Esophagus muscularis mucosa (tissue), 4 donors: ENCODE data around the gene RNASEL. TPM values are rescaled to one million over a fixed set of nuclear protein-coding genes. Genes with fewer than 3 reads are reported as not detected.

Experiments used
- DNase-seq: peaks from one replicate; pipeline ENCODE4 v3.0.0-alpha.2; 2017; ENCODE audit errors: extremely low spot score
- H3K27ac ChIP-seq, 4 donors: fragments of 200-600 bp; sonication (generic); replicated peaks in 1 of 4; 1 replicate in 3 of 4; 2 replicates in 1 of 4; pipeline ENCODE4 v1.5.1; 2016 to 2019; ENCODE audit warnings: mild to moderate bottlenecking in 1 of 4
- H3K27me3 ChIP-seq, 4 donors: fragments of 200-600 bp; sonication (generic); one replicate each; pipeline versions ENCODE4 v1.5.1 to v1.6.0; 2016 to 2019
- H3K36me3 ChIP-seq, 4 donors: fragments of 200-600 bp; sonication (generic); one replicate each; pipeline ENCODE4 v1.5.1; 2016 to 2019
- H3K4me1 ChIP-seq, 4 donors: fragments of 200-600 bp; sonication (generic); one replicate each; pipeline ENCODE4 v1.5.1; 2016 to 2019
- H3K4me3 ChIP-seq, 4 donors: fragments of 200-600 bp; sonication (generic); 1 replicate in 2 of 4; 2 replicates in 2 of 4; pipeline ENCODE4 v1.5.1; 2016 to 2019; ENCODE audit warnings: mild to moderate bottlenecking in 4 of 4, moderate library complexity in 1 of 4
- H3K9me3 ChIP-seq, 4 donors: fragments of 200-600 bp; sonication (generic); 1 replicate in 3 of 4; 2 replicates in 1 of 4; pipeline ENCODE4 v1.5.1; 2016 to 2019
- CTCF ChIP-seq, 3 experiments: fragments of 200-600 bp in 2 of 3; fragments of 450-650 bp in 1 of 3; sonication (generic) in 2 of 3; IDR thresholded peaks; one replicate each; pipeline ENCODE4 v1.5.1; 2017 to 2019; ENCODE audit warnings: antibody characterized with exemption in 3 of 3, mild to moderate bottlenecking in 2 of 3, moderate library complexity in 1 of 3
- EP300 ChIP-seq: sonication (generic); formaldehyde crosslinking; IDR thresholded peaks from one replicate; pipeline ENCODE4 v1.6.1; 2017; ENCODE audit warnings: antibody characterized with exemption
- POLR2A ChIP-seq: fragments of 450-650 bp; IDR thresholded peaks from one replicate; pipeline ENCODE4 v1.6.1; 2017; ENCODE audit warnings: antibody characterized with exemption, moderate library complexity, mild to moderate bottlenecking, low read depth
- POLR2AphosphoS5 ChIP-seq, 2 donors: sonication (generic); formaldehyde crosslinking; IDR thresholded peaks; one replicate each; pipeline ENCODE4 v1.6.1; 2017; ENCODE audit warnings: antibody characterized with exemption in 2 of 2
- WGBS: methylation state at CpG from one replicate; pipeline ENCODE4 v1.1.5; 2018; 5-methylcytosine and 5-hydroxymethylcytosine counted together
- intact Hi-C: fragments of 100-400 bp; cut with DNase I; formaldehyde crosslinking; loops from one replicate; pipeline ENCODE4 v1.15.1; 2023
- total RNA-seq, 4 donors: library from RNA; depleted of rRNA; stranded (reverse); fragments of >200 nt; gene quantifications; one replicate each; pipeline versions ENCODE4 v1.1.0 to v1.2.1, GENCODE V29; 2016

The RNASEL gene
- total RNA-seq, 4 donors from 2014 or later: 6.0 to 10.8 (median 9.0) TPM

- Histone ChIP-seq H3K27me3 (no peaks in the 10 kb centered on the region), H3K27ac (no peak overlapping the region), H3K36me3 (peaks cover 32 to 75% (median 45%) of the 10 kb centered on the region in 4 donors), H3K9me3 (no peaks in the 10 kb centered on the region), H3K4me1 (peaks cover 3 to 20% (median 14%) of the 10 kb centered on the region in 4 donors), H3K4me3 (no peak overlapping the region)
- DNase-seq: peak; percentile 77
- no peak for TF ChIP-seq POLR2AphosphoS5 (IDR thresholded peaks at IDR 0.05)
- intact Hi-C loops: loop anchor here (10.0 kb wide), 1 partner anchor 126 kb away; the partner anchor contains the start of gene RGSL1
- WGBS: 94% methylated on average over 2 of the region's 2 CpGs
These were observed 8.3 kb downstream of the RNASEL start for GRCh38 chr1:182580736-182581135.

GRCh38 chr1:182575540-182576149 lies 13.4 kb downstream of the RNASEL start:
- no peaks in the 10 kb centered on the region for H3K4me1 ChIP-seq
- no peak overlapping the region for H3K4me3 ChIP-seq
- H3K27me3 ChIP-seq: no peaks in the 10 kb centered on the region
- intact Hi-C loops: no loop called here
- H3K27ac ChIP-seq: no peak overlapping the region
- 67% methylated on average over 3 of the region's 3 CpGs for WGBS
- no peaks in the 10 kb centered on the region for H3K9me3 ChIP-seq
- TF ChIP-seq POLR2A (no peak), POLR2AphosphoS5 (IDR thresholded peaks at IDR 0.05) (no peak), EP300 (no peak), CTCF (IDR thresholded peaks at IDR 0.05) (no peak)
- peak; percentile 66 for DNase-seq
- H3K36me3 ChIP-seq: peaks cover 27 to 72% (median 42%) of the 10 kb centered on the region in 4 donors

- peak; percentile 72 for DNase-seq
- Histone ChIP-seq H3K36me3 (peaks cover 13 to 57% (median 28%) of the 10 kb centered on the region in 4 donors), H3K9me3 (no peaks in the 10 kb centered on the region), H3K27me3 (no peaks in the 10 kb centered on the region), H3K27ac (no peak overlapping the region), H3K4me3 (no peak overlapping the region), H3K4me1 (no peaks in the 10 kb centered on the region)
- intact Hi-C loops: no loop called here
- no peak for TF ChIP-seq POLR2AphosphoS5 (IDR thresholded peaks at IDR 0.05)
- no peak for TF ChIP-seq EP300
- no peak for TF ChIP-seq POLR2A
- no peak for TF ChIP-seq CTCF (IDR thresholded peaks at IDR 0.05)
- WGBS: 70% methylated on average over 4 of the region's 4 CpGs
These were observed 14.9 kb downstream of the RNASEL start for GRCh38 chr1:182574156-182574555.

GRCh38 chr1:182570611-182570970 lies 18.5 kb downstream of the RNASEL start:
- no peak overlapping the region for H3K27ac ChIP-seq
- no peaks in the 10 kb centered on the region for H3K27me3 ChIP-seq
- peaks cover 0 to 4% (median 0%) of the 10 kb centered on the region in 4 donors for H3K9me3 ChIP-seq
- TF ChIP-seq EP300: no peak
- no peak for TF ChIP-seq POLR2A
- TF ChIP-seq CTCF (IDR thresholded peaks at IDR 0.05): no peak
- TF ChIP-seq POLR2AphosphoS5 (IDR thresholded peaks at IDR 0.05): no peak
- H3K4me1 ChIP-seq: no peaks in the 10 kb centered on the region
- 98% methylated on average over 2 of the region's 2 CpGs for WGBS
- intact Hi-C loops: no loop called here
- H3K4me3 ChIP-seq: no peak overlapping the region
- peaks cover 13 to 25% (median 20%) of the 10 kb centered on the region in 4 donors for H3K36me3 ChIP-seq
- DNase-seq: no peak

GRCh38 chr1:182569939-182570610 lies 19.0 kb downstream of the RNASEL start:
- no peak overlapping the region for H3K4me3 ChIP-seq
- whole genome bisulfite sequencing: 90% methylated on average over 6 of the region's 6 CpGs
- peaks cover 0 to 4% (median 0%) of the 10 kb centered on the region in 4 donors for H3K9me3 ChIP-seq
- DNase-seq: peak; percentile 78
- peaks cover 11 to 20% (median 15%) of the 10 kb centered on the region in 4 donors for H3K36me3 ChIP-seq
- H3K27ac ChIP-seq: no peak overlapping the region
- no peaks in the 10 kb centered on the region for H3K4me1 ChIP-seq
- H3K27me3 ChIP-seq: no peaks in the 10 kb centered on the region
- intact Hi-C loops: no loop called here
- TF ChIP-seq POLR2A (no peak), POLR2AphosphoS5 (IDR thresholded peaks at IDR 0.05) (no peak), EP300 (no peak), CTCF (IDR thresholded peaks at IDR 0.05) (no peak)
